Measurements from ENCODE around the gene CRY2.

DNA sequence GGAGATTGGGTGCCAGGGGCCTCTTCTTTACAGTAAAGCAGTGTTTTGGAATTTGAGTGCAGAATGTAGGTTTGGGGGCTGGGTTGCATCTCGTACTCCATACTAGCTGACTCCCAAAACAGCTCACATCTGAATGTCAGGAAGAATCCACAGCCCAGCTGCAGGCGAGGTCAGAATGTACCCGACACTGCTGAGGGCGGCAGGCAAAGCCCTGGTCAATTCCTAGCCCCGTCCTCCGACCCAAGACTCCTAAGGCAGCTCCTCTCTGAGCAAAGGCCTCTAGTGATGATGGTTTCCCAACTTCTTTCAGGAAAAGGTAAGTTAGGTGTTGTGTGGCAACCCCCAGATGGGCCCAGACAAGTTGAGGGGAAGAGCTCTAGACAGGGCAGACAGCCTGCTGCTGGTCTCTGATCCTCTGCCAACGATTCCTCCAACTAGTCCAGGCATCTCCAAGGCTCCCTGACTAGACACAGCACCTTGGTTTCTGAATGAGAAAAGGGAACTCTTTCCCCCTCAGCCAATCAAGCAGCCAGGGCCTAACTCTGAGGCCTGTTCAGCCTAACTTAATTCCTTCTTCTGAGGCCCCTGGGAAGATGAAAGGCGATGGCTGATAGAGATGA is 83.8 kb downstream of the CRY2 start:
- TF ChIP-seq, protein P1, sequence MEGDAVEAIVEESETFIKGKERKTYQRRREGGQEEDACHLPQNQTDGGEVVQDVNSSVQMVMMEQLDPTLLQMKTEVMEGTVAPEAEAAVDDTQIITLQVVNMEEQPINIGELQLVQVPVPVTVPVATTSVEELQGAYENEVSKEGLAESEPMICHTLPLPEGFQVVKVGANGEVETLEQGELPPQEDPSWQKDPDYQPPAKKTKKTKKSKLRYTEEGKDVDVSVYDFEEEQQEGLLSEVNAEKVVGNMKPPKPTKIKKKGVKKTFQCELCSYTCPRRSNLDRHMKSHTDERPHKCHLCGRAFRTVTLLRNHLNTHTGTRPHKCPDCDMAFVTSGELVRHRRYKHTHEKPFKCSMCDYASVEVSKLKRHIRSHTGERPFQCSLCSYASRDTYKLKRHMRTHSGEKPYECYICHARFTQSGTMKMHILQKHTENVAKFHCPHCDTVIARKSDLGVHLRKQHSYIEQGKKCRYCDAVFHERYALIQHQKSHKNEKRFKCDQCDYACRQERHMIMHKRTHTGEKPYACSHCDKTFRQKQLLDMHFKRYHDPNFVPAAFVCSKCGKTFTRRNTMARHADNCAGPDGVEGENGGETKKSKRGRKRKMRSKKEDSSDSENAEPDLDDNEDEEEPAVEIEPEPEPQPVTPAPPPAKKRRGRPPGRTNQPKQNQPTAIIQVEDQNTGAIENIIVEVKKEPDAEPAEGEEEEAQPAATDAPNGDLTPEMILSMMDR (conservative IDR thresholded peaks at IDR 0.05; ENCODE audit: low read depth in 2 of 2): no peak
- TF ChIP-seq EZH2phosphoT487 (IDR thresholded peaks at IDR 0.05; ENCODE audit: unreplicated experiment) (no peak), POLR2AphosphoS5 (IDR thresholded peaks at IDR 0.05; ENCODE audit: low read depth) (no peak), EZH2 (IDR thresholded peaks at IDR 0.05; ENCODE audit: low read depth, unreplicated experiment) (no peak), CREB1 (CRISPR knock-in tag; IDR thresholded peaks at IDR 0.05; ENCODE audit: low read depth) (no peak), JUNB (IDR thresholded peaks at IDR 0.05; ENCODE audit: unreplicated experiment) (no peak)
- TF ChIP-seq, protein P2, sequence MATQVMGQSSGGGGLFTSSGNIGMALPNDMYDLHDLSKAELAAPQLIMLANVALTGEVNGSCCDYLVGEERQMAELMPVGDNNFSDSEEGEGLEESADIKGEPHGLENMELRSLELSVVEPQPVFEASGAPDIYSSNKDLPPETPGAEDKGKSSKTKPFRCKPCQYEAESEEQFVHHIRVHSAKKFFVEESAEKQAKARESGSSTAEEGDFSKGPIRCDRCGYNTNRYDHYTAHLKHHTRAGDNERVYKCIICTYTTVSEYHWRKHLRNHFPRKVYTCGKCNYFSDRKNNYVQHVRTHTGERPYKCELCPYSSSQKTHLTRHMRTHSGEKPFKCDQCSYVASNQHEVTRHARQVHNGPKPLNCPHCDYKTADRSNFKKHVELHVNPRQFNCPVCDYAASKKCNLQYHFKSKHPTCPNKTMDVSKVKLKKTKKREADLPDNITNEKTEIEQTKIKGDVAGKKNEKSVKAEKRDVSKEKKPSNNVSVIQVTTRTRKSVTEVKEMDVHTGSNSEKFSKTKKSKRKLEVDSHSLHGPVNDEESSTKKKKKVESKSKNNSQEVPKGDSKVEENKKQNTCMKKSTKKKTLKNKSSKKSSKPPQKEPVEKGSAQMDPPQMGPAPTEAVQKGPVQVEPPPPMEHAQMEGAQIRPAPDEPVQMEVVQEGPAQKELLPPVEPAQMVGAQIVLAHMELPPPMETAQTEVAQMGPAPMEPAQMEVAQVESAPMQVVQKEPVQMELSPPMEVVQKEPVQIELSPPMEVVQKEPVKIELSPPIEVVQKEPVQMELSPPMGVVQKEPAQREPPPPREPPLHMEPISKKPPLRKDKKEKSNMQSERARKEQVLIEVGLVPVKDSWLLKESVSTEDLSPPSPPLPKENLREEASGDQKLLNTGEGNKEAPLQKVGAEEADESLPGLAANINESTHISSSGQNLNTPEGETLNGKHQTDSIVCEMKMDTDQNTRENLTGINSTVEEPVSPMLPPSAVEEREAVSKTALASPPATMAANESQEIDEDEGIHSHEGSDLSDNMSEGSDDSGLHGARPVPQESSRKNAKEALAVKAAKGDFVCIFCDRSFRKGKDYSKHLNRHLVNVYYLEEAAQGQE (IDR thresholded peaks at IDR 0.05; ENCODE audit: unreplicated experiment): no peak
- TF ChIP-seq, protein P3, sequence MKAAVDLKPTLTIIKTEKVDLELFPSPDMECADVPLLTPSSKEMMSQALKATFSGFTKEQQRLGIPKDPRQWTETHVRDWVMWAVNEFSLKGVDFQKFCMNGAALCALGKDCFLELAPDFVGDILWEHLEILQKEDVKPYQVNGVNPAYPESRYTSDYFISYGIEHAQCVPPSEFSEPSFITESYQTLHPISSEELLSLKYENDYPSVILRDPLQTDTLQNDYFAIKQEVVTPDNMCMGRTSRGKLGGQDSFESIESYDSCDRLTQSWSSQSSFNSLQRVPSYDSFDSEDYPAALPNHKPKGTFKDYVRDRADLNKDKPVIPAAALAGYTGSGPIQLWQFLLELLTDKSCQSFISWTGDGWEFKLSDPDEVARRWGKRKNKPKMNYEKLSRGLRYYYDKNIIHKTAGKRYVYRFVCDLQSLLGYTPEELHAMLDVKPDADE (IDR thresholded peaks at IDR 0.05): no peak

All from GM23338 (cell line).